Stimulated activated CD4-positive, alpha-beta T cell treated with anti-CD3 and anti-CD28 coated beads, Interleukin-15, amount 100 ng/mL, for 24 hours (primary cell): ENCODE data around the gene PPP3CA.
"Not testable (repeated sequence)": the region's sequence is repeated elsewhere in the genome, so short reads cannot be mapped to it uniquely, and the experiment has no call there.

Source experiments
- DNase-seq: peaks from one replicate; pipeline ENCODE4 v3.0.0-alpha.2; 2020

The PPP3CA gene

GRCh38 chr4:101035487-101035886, 311.8 kb downstream of the PPP3CA start:
- no peak for DNase-seq

GRCh38 chr4:101033986-101034385, 313.3 kb downstream of the PPP3CA start:
- no peak for DNase-seq

GRCh38 chr4:101032541-101032940, 314.8 kb downstream of the PPP3CA start:
- no peak for DNase-seq

DNA sequence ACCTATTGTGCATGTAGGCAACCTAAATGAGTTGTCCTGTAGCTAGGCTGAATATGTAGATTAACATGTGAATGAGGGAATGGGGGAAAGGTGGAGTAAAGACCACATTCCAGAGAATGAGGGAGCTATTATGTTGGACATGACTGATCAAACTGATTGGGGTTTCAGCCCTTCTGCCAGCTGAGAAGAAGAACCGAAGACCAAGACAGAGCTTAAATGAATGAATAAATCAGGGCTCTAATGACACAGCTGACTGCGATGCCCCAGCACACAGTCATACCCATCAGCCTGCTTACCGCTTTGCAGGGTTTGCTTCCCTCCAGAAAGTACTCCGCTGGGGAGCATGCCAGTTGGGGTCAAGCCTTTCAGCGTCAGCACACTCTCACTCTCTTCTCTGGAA, 315.4 kb downstream of the PPP3CA start:
- no peak for DNase-seq

DNA sequence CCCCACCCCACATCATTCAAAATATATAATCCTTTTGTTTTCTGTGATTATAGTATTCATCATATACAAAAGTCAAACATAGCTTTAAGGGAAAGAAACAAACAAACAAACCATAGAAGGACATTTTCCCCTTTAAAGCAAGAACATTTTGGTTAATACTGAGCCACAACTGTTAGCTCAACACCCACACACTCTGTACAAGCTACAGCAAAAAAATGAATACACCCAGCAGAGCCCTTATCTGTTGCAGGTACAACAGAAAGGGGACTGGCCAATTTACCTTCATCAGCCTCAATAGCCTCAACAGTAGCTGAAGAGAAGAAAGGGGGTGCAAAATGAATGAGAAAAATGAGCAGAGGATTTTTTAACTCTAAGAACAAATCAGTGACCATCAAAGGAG, 318.4 kb downstream of the PPP3CA start:
- no peak for DNase-seq

- no peak for DNase-seq
Measured at GRCh38 chr4:101027721-101028120, 319.6 kb downstream of the PPP3CA start.

- DNase-seq: no peak
Measured at GRCh38 chr4:101025755-101026154, 321.6 kb downstream of the PPP3CA start.

GRCh38 chr4:101022151-101023024, 324.9 kb downstream of the PPP3CA start:
- DNase-seq: peak; percentile 14

DNA sequence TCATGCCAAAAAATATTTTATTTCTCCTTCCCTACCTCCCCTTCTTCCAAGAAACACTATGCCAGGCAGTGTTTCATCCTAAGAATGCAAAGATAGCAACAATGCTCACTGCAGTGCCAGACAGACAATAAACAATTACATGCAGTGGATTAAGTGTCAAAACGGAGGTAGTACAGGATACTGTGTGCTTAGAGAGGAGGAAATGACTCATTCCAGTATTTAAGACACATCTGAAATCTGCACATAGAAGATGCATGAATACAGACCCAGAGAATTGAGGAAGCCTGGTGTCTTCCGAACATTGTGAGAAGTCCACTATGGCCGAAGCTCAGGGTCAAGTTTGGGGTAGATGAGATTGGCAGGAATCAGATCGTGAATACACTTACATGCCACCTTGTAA, 326.4 kb downstream of the PPP3CA start:
- DNase-seq: no peak

DNA sequence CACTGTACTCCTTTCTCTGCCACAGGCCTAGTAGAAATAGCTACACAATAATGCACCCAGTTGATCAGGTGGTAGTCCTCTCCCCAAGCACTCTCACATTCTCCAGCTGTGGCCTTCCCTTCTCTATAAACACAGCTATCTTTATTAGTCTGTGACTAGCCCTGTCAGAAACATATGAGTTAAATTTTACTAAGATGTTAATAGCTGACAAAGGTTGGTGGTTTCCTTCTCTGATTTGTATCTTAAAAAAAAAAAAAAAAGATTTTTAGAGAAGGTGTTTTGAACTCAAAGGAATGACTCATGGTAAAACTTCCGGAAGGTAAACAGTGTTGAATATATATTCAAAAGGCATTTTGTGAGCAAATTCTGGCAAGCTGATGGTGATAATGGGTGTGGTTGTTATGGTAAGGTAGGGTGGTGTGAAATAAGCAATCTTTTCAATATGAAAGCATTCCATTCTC, 327.4 kb downstream of the PPP3CA start:
- peak; percentile 21 for DNase-seq

DNA sequence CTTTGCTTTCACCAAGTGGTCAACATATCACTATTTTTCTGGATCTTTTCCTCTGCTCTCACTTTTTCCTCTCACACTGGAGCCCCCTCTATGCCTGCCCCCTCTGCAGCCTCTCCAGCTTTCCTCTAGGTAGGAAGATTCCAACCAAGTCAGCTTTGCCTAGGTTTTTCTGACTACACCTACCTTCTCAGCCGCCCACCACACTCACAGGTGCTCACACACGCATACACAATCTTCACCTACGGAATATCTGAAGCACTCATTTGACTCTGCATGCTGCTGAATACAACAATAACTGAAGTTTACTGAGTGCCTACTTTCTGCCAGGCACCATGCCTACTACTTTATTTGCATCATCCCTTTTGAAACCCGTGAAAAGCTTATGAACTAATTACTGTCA, 328.0 kb downstream of the PPP3CA start:
- peak; percentile 12 for DNase-seq

GRCh38 chr4:101018836-101019235, 328.5 kb downstream of the PPP3CA start:
- DNase-seq: no peak

GRCh38 chr4:101014417-101014816, 332.9 kb downstream of the PPP3CA start:
- DNase-seq: no peak

DNA sequence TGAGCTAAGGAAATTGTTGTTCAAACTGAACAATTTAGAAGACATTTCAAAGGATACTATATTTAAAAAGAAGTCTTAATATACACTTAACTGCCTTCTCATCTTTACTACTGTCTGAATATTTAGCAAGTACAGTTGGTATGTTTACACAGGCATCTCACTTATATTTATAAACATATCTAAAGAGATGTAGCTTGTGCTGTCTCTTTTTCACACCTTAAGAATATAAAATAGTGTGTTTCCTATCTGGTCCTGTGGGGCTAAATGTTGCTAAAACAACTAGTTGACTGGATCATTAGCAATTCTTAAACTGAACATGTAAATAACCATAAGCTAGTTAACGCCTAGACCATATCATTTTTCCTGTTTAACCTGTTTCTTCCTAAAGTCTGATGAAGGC, 336.3 kb downstream of the PPP3CA start:
- DNase-seq: no peak

- no peak for DNase-seq
Measured at GRCh38 chr4:101009471-101009870, 337.9 kb downstream of the PPP3CA start.

DNA sequence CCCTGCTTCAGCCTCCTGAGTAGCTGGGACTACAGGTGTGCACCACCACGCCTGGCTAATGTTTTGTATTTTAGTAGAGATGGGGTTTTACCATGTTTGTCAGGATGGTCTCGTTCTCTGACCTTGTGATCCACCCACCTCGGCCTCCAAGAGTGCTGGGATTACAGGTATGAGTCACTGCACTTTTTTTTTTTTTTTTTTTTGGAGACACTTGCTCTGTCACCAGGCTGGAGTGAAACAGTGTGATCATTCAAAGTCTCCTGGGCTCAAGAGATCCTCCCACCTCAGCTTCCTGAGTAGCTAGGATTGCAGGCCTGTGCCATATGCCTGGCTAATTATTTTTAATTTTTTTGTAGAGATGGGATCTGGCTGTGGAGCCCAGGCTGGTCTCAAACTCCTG, 338.8 kb downstream of the PPP3CA start:
- no peak for DNase-seq

DNA sequence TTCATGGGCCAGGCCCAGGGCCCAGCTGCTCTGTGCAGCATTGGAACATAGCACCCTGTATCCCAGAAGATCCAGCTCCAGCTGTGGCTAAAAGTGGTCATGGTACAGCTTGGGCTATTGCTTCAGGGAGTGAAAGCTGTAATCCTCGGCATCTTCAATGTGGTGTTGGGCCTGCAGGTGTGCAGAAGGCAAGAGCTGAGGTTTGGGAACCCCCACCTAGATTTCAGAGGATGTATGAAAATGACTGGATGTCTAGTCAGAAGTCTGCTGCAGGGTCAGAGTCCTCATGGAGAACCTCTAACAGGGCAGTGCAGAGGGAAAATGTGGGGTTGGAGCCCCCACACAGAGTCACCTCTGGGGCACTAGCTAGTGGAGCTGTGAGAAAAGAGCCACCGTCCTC, 341.7 kb downstream of the PPP3CA start:
- DNase-seq: no peak

GRCh38 chr4:101000496-101000895, 346.8 kb downstream of the PPP3CA start:
- no peak for DNase-seq

- no peak for DNase-seq
Measured at GRCh38 chr4:100995671-100996070, 351.7 kb downstream of the PPP3CA start.

DNA sequence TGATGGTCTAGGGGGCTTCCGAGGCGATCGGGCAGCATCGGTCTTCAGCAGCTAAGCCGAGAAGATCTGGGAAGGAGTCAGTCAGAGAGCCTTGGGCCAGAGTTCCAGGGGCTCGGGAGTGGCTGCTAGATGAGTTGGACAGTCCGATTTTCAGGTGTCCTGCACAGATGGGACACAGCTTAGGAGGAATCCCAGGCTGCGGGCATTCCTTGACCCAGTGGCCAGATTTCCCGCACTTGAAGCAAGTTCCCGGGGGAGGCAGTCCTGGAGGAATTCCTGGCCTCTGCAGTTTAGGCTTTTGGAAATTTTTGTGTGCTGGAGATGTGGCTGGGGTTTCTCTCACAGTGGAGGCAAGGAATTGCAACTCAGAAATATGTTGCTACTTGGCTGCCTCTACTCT, 352.3 kb downstream of the PPP3CA start:
- not testable (repeated sequence) for DNase-seq

DNA sequence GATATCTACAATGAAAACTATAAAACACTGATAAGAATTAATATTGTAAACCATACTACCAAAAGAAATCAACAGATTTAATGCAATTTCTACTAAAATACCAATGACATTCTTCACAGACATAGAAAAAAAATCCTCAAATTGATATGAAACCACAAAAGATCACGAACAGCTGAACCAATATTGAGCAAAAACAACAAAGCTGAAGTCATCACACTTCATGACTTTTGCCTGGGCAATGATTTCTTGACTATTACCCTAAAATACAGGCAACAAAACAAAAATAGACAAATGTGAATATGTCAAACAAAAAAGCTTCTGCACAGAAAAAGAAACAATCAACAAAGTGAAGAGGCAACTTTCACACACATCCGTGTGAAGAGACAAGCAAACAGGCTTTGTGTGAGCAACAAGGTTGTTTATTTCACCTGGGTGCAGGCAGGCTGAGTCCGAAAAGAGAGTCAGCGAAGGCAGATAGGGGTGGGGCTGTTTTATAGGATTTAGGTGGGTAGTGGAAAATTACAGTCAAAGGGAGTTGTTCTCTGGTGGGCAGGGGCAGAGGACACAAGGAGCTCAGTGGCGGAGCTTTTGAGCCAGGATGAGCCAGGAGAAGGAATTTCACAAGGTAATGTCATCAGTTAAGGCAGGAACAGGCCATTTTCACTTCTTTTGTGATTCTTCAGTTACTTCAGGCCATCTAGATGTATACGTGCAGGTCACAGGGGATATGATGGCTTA, 355.8 kb downstream of the PPP3CA start:
- not testable (repeated sequence) for DNase-seq

- DNase-seq: no peak
Measured at GRCh38 chr4:100989401-100989800, 357.9 kb downstream of the PPP3CA start.

- no peak for DNase-seq
Measured at GRCh38 chr4:100988876-100989275, 358.4 kb downstream of the PPP3CA start.

- DNase-seq: no peak
Measured at GRCh38 chr4:100986360-100986868, 360.9 kb downstream of the PPP3CA start.
